ENCODE measurements around the gene FHOD3. TPM values are rescaled to one million over a fixed set of nuclear protein-coding genes. Genes with fewer than 3 reads are reported as not detected.

Gene FHOD3
- total and polyA plus RNA-seq, 2 of the 8 experiments (the other 6 are each of a cell fraction or from before 2014, with no cell fraction given), result 9.7 to 10.5 TPM

- no peak overlapping the region for H3K18ac ChIP-seq (ENCODE audit: extremely low read depth, low read length)
- H2BK12ac ChIP-seq (ENCODE audit: low read depth, low read length), result no peak overlapping the region
- no peak overlapping the region for H2AK5ac ChIP-seq (ENCODE audit: low read depth, low read length)
- ChIA-PET POLR2A (ENCODE audit: partially characterized antibody) (no interaction called here), CTCF (ENCODE audit: partially characterized antibody) (interaction anchor here (1.0 kb wide), 1 partner anchor 99 kb away, joined by 3 read pairs; no protein-coding TSS in a partner anchor)
- no peaks in the 10 kb centered on the region for H3K27me3 ChIP-seq (replicated peaks in 1 of 4; ENCODE audit: control insufficient read depth in 3 of 4, extremely low read depth in 1 of 4, insufficient read depth in 3 of 4, low read length in 3 of 4)
- WGBS, 2 experiments (ENCODE audit: extremely low coverage in 1 of 2, insufficient coverage in 1 of 2, insufficient read length in 1 of 2, insufficient replicate concordance in 2 of 2, low coverage in 1 of 2, low lambda C conversion rate in 2 of 2, missing lambda C conversion rate in 1 of 2), result 97% methylated on average over 4 of the region's 4 CpGs; no CpG with 5 or more reads in 1 of the 2 experiments
- H2AFZ ChIP-seq (ENCODE audit: low read length), result no peak overlapping the region
- H3K79me1 ChIP-seq (ENCODE audit: low read depth, low read length), result no peaks in the 10 kb centered on the region; the same call in 1 of the 2 replicates
- no peak overlapping the region for H3K14ac ChIP-seq (ENCODE audit: insufficient read length)
- H3K4me1 ChIP-seq (replicated peaks in 1 of 4; ENCODE audit: control insufficient read depth in 3 of 4, insufficient read depth in 4 of 4, low read length in 3 of 4), result peaks cover 4 to 14% (median 9%) of the 10 kb centered on the region in 4 experiments; a peak in 6 of 7 replicates
- no peaks in the 10 kb centered on the region for H4K20me1 ChIP-seq (replicated peaks in 1 of 2; ENCODE audit: control insufficient read depth in 1 of 2, insufficient read depth in 2 of 2, low read length in 2 of 2)
- H2BK15ac ChIP-seq (ENCODE audit: low read length), result no peak overlapping the region
- H3K36me3 ChIP-seq (ENCODE audit: control insufficient read depth in 2 of 4, insufficient read depth in 4 of 4, low read length in 3 of 4), result no peaks in the 10 kb centered on the region
- H4K91ac ChIP-seq (replicated peaks; ENCODE audit: insufficient read length, low read length), result peak overlapping the region; percentile 42
- H2BK5ac ChIP-seq (ENCODE audit: low read depth, low read length), result no peak overlapping the region
- DNase-seq (ENCODE audit: low read depth in 1 of 2, low spot score in 2 of 2), result no peak
- H3K23me2 ChIP-seq (ENCODE audit: low read depth, low read length), result no peaks in the 10 kb centered on the region
- H2BK120ac ChIP-seq (replicated peaks; ENCODE audit: low read depth, low read length), result peak overlapping the region; percentile 87
- H3K9ac ChIP-seq (replicated peaks in 1 of 4; ENCODE audit: extremely low read depth in 1 of 4, low read depth in 3 of 4, low read length in 3 of 4), result no peak overlapping the region
- no peak overlapping the region for H3K4me2 ChIP-seq (ENCODE audit: insufficient read depth in 1 of 2, low read depth in 2 of 2, low read length in 2 of 2)
- H3K27ac ChIP-seq (ENCODE audit: low read depth, low read length), result no peak overlapping the region
- H2BK20ac ChIP-seq (ENCODE audit: low read length), result 0 out of 2 replicates have a peak overlapping the region, but pooled peaks have one; percentile 6
- FAIRE-seq, result no peak
- H4K8ac ChIP-seq (ENCODE audit: extremely low read depth, insufficient read depth, low read length), result no peak overlapping the region
- no peak overlapping the region for H3K4ac ChIP-seq (replicated peaks; ENCODE audit: insufficient read length, low read depth, low read length)
- H3K9me3 ChIP-seq (ENCODE audit: insufficient read depth in 2 of 2, low read depth in 1 of 2, low read length in 1 of 2), result no peaks in the 10 kb centered on the region
- H3K56ac ChIP-seq (replicated peaks; ENCODE audit: insufficient read length, low read depth, low read length), result no peak overlapping the region
- no peaks in the 10 kb centered on the region for H3K79me2 ChIP-seq (ENCODE audit: control insufficient read depth in 1 of 2, insufficient read depth in 2 of 2, low read length in 2 of 2)
- H3K23ac ChIP-seq (ENCODE audit: insufficient read length), result no peak overlapping the region
- no peak overlapping the region for H3K4me3 ChIP-seq (ENCODE audit: extremely low read depth in 1 of 4, insufficient read depth in 2 of 4, low read depth in 3 of 4, low read length in 4 of 4)
- no peak overlapping the region for H4K5ac ChIP-seq (ENCODE audit: insufficient read length, low read depth, low read length)
- TF ChIP-seq JUND (IDR thresholded peaks at IDR 0.05; ENCODE audit: low read length) (no peak), NRF1 (IDR thresholded peaks at IDR 0.05; ENCODE audit: low read depth, low read length) (no peak), SAP30 (IDR thresholded peaks at IDR 0.05; ENCODE audit: insufficient read depth, insufficient replicate concordance, low read length) (no peak)
Measured at GRCh38 chr18:36568487-36568886, 271.0 kb downstream of the FHOD3 start.
